22Rv1 (cell line): ENCODE results near the gene SLC2A1.

Experiments
- CTCF ChIP-seq: fragments of 450-650 bp; IDR thresholded peaks from 2 replicates; pipeline ENCODE4 v1.5.1; 2017; ENCODE audit warnings: mild to moderate bottlenecking
- ZFX ChIP-seq: fragments of 450-650 bp; IDR thresholded peaks from 2 replicates; pipeline ENCODE4 v1.6.1; 2017; ENCODE audit warnings: antibody characterized with exemption, borderline replicate concordance

GRCh38 chr1:42933610-42934491 is 24.8 kb downstream of the SLC2A1 start:
- no peak for TF ChIP-seq CTCF
- TF ChIP-seq ZFX = no peak
